HCT116 (cell line): ENCODE data around the gene IL11. TPM values are rescaled to one million over a fixed set of nuclear protein-coding genes. Genes with fewer than 3 reads are reported as not detected.
A peak's percentile ranks its signal among the peaks of the same experiment; 100 is the strongest.

Experiments used
- ATAC-seq: fragments of 200-7000 bp; cut with Tn5 transposase; 2 replicates; pipeline ENCODE4 v1.9.1; 2020; ENCODE audit warnings: mild to moderate bottlenecking, moderate library complexity
- BruUV-seq: library from RNA; stranded (reverse); fragments of 400-500 nt; replicated peaks from 2 replicates; lab custom pipeline; 2021; lab: Mats Ljungman, UMichigan
- CTCF ChIA-PET: fragments of 300-600 bp; sonication (Branson Sonifier 250); formaldehyde crosslinking; loops from one replicate; lab custom pipeline; 2021; ENCODE audit warnings: antibody characterized with exemption; lab: Charles Lee
- POLR2A ChIA-PET: fragments of 300-600, 350-600 bp; sonication (Branson Sonifier 250); formaldehyde crosslinking; loops from one replicate; lab custom pipeline; 2021; ENCODE audit warnings: antibody characterized with exemption; lab: Charles Lee
- RAD21 ChIA-PET, 2 experiments: fragments of 300-600 bp; sonication (Branson Sonifier 250); formaldehyde crosslinking; loops; one replicate each; lab custom pipeline; 2023; ENCODE audit warnings: low total read pairs in 2 of 2; ENCODE audit not compliant: uncharacterized antibody in 2 of 2, unreplicated experiment in 2 of 2, low non-redundant PET in 1 of 2; lab: Charles Lee
- DNase-seq: peaks from one replicate; pipeline ENCODE4 v3.0.0-alpha.2; 2010; ENCODE audit warnings: low read depth, low spot score
- H2AFZ ChIP-seq: fragments of 200-600 bp; shearing (Covaris generic), sonication (generic); 2 replicates; pipeline ENCODE4 v1.6.1; 2017; ENCODE audit warnings: low read depth, mixed run types, mixed read lengths, antibody characterized with exemption, low read length; ENCODE audit not compliant: poor library complexity, severe bottlenecking
- H3K27ac ChIP-seq: 2 replicates; pipeline ENCODE4 v1.5.1; 2012; ENCODE audit warnings: low read depth, low read length
- H3K27me3 ChIP-seq: fragments of 200-600 bp; sonication (generic); 2 replicates; pipeline ENCODE4 v1.6.1; 2016; ENCODE audit warnings: mixed run types, low read length, mixed read lengths; ENCODE audit not compliant: insufficient read depth
- H3K36me3 ChIP-seq, 2 experiments: fragments of 200-500 bp in 1 of 2; fragments of 200-600 bp in 1 of 2; sonication (Bioruptor generic) in 1 of 2; sonication (generic) in 1 of 2; 2 replicates each; pipeline versions ENCODE4 v1.5.1 to v1.6.1; 2014 to 2016; ENCODE audit warnings: low read length in 2 of 2, inconsistent platforms in 1 of 2, mixed read lengths in 1 of 2, mixed run types in 1 of 2; ENCODE audit not compliant: insufficient read depth in 2 of 2, control insufficient read depth in 1 of 2
- H3K4me1 ChIP-seq, 2 experiments: fragments of 200-600 bp in 1 of 2; sonication (generic) in 1 of 2; 2 replicates each; pipeline versions ENCODE4 v1.5.1 to v1.6.1; 2012 to 2017; ENCODE audit warnings: low read length in 2 of 2, inconsistent platforms in 1 of 2, mild to moderate bottlenecking in 1 of 2, mixed read lengths in 1 of 2, mixed run types in 1 of 2, moderate library complexity in 1 of 2; ENCODE audit not compliant: insufficient read depth in 2 of 2, control insufficient read depth in 1 of 2
- H3K4me2 ChIP-seq: fragments of 200-600 bp; sonication (generic); 2 replicates; pipeline ENCODE4 v1.6.1; 2017; ENCODE audit warnings: mixed run types, low read length, mixed read lengths
- H3K4me3 ChIP-seq, 2 experiments: fragments of 200-600 bp in 1 of 2; sonication (generic) in 1 of 2; replicated peaks in 1 of 2; 2 replicates each; pipeline ENCODE4 v1.5.1; 2011 to 2016; ENCODE audit warnings: low read length in 2 of 2, control low read depth in 1 of 2, low read depth in 1 of 2, mild to moderate bottlenecking in 1 of 2, mixed read lengths in 1 of 2, mixed run types in 1 of 2
- H3K79me2 ChIP-seq: fragments of 200-600 bp; sonication (generic); 2 replicates; pipeline ENCODE4 v1.6.1; 2017; ENCODE audit warnings: mild to moderate bottlenecking, mixed run types, low read length, moderate library complexity, mixed read lengths; ENCODE audit not compliant: insufficient read depth
- H3K9ac ChIP-seq: fragments of 200-600 bp; sonication (generic); 2 replicates; pipeline ENCODE4 v1.6.1; 2016; ENCODE audit warnings: low read length, mixed read lengths
- H3K9me2 ChIP-seq: fragments of 200-600 bp; sonication (generic), shearing (Covaris generic); 2 replicates; pipeline ENCODE4 v1.6.1; 2017; ENCODE audit warnings: mixed run types, mild to moderate bottlenecking, moderate library complexity; ENCODE audit not compliant: insufficient read depth
- H3K9me3 ChIP-seq, 2 experiments: fragments of 200-500 bp in 1 of 2; fragments of 200-600 bp in 1 of 2; sonication (Bioruptor generic) in 1 of 2; sonication (generic) in 1 of 2; 2 replicates each; pipeline ENCODE4 v1.6.1; 2014 to 2017; ENCODE audit warnings: low read length in 2 of 2, mixed read lengths in 2 of 2, inconsistent platforms in 1 of 2, low read depth in 1 of 2, mild to moderate bottlenecking in 1 of 2, mixed run types in 1 of 2, moderate library complexity in 1 of 2; ENCODE audit not compliant: control insufficient read depth in 1 of 2, insufficient read depth in 1 of 2
- H4K20me1 ChIP-seq: fragments of 200-600 bp; sonication (generic), shearing (Covaris generic); 2 replicates; pipeline ENCODE4 v1.6.1; 2017; ENCODE audit warnings: mixed run types, mild to moderate bottlenecking, moderate library complexity; ENCODE audit not compliant: insufficient read depth
- ELF1 ChIP-seq: IDR thresholded peaks from 2 replicates; pipeline ENCODE4 v1.6.1; 2012; ENCODE audit warnings: low read depth, borderline replicate concordance
- EZH2 ChIP-seq: fragments of 200-600 bp; sonication (generic); IDR thresholded peaks from 2 replicates; pipeline ENCODE4 v1.6.1; 2017; ENCODE audit warnings: antibody characterized with exemption, mixed run types
- POLR2AphosphoS5 ChIP-seq: IDR thresholded peaks from 2 replicates; pipeline ENCODE4 v1.6.1; 2011; ENCODE audit warnings: mild to moderate bottlenecking, low read depth, low read length, moderate library complexity
- TCF7L2 ChIP-seq: IDR thresholded peaks from 2 replicates; pipeline ENCODE4 v1.7.0; 2011; ENCODE audit warnings: borderline replicate concordance, inconsistent platforms; ENCODE audit not compliant: insufficient read depth, insufficient read length; ENCODE audit errors: extremely low read depth
- intact Hi-C: fragments of 100-400 bp; cut with micrococcal nuclease; formaldehyde crosslinking; loops from 2 replicates; pipeline ENCODE4 v1.10.0; 2022
- total RNA-seq: library from RNA; stranded (reverse); gene quantifications from one replicate; pipeline ENCODE4 v1.2.1, GENCODE V29; 2021; ENCODE audit not compliant: unreplicated experiment

IL11 gene
- total RNA-seq, 1 experiment from 2014 or later: 2.8 TPM

- TF ChIP-seq ELF1 (no peak), EZH2 (no peak)
These were observed 22.8 kb upstream of the IL11 start (continued) for GRCh38 chr19:55392820-55393761.

DNA sequence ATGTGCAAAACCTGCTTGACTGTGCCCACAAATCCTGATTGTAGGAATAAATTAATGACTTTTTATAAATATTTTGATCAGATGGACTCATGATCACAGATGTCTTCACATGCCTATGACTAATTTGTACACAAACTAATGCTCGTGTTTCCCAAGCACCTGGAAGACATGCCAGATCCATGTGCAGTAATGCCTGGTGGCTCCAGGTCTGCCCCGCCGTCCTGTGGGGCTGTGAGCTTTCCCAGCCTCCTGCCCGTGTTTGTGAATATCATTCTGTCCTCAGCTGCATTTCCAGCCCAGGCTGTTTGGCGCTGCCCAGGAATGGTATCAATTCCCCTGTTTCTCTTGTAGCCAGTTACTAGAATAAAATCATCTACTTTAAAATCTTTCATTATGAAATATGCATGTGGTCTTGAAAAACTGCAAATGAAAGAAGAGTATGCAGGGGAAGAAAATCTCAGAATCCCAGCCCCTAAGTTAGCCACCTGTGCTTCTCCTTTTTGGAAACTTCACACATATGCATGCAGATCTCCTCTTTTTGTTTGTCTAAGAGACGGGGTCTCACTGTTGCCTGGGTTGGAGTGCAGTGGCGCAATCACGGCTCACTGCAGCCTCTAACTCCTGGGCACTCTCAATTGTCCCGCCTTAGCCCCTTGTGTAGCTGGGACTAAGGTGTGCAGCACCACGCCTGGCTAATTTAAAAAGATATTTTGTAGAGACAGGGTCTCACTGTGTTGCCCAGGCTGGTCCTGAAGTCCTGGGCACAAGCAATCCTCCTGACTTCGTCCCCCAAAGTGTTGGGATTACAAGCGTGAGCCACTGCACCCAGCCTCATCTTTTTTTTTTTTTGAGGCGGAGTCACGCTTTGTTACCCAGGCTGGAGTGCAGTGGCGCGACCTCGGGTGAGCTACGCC lies 21.7 kb upstream of the IL11 start:
- Histone ChIP-seq H3K36me3 (peaks cover 16 to 32% of the 10 kb centered on the region in 2 experiments), H3K9ac (no peak overlapping the region), H3K27me3 (no peaks in the 10 kb centered on the region), H2AFZ (no peak overlapping the region), H4K20me1 (peaks cover 42% of the 10 kb centered on the region; the same call in 1 of the 2 replicates), H3K4me3 (no peak overlapping the region), H3K4me1 (peaks cover 11 to 48% of the 10 kb centered on the region in 2 experiments), H3K27ac (no peak overlapping the region), H3K79me2 (peaks cover 27% of the 10 kb centered on the region), H3K9me3 (no peaks in the 10 kb centered on the region), H3K9me2 (no peaks in the 10 kb centered on the region), H3K4me2 (no peak overlapping the region)
- no TSS peak for BruUV-seq
- ATAC-seq (no peak), DNase-seq (no peak)
- ChIA-PET POLR2A (interaction anchor here (0.9 to 1.1 kb wide), 3 partner anchors 9 to 29 kb away, joined by 3 read pairs; partner anchors contain the start of gene UBE2S), CTCF (interaction anchor here (1.6 kb wide), 1 partner anchor 90 kb away, joined by 3 read pairs; no protein-coding TSS in a partner anchor)
- TF ChIP-seq POLR2AphosphoS5 (0 out of 2 replicates have a peak, but pooled peaks have one; percentile 11), TCF7L2 (no peak)
- TF ChIP-seq, all 23 proteins: peak for 1
- intact Hi-C loops: no loop called here
- RAD21 ChIA-PET: no interaction called here
